ENCODE data around the gene ARMC6. TPM values are rescaled to one million over a fixed set of nuclear protein-coding genes. Genes with fewer than 3 reads are reported as not detected.

Gene ARMC6
- total RNA-seq, 4 donors from 2014 or later = 16.9 to 39.5 (median 25.4) TPM

DNA sequence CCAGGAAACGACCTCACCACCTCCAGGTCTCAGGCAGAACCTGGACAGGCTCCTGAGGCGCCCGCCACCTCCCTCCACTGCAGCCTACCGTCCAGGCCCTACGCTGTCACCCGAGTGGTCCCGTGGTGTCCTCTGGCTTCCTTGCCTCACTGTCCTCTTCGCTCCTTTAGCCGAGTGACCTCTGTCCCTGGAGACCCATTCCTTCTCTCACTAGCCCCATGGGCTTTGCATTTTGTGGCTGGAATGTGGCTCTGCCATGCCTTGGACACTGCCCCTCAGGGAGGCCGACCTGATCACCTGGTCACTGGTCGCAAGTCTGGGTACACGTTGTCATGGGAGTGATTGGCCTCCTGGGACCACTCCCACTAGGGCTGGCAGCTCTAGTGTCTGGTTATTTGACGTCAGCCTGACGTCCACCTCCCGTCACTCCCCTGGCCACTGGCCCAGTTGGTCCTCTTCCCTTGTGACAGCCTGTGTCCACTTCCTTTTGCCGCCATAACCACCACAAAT, 48.3 kb downstream of the ARMC6 start:
- no peak for ATAC-seq (ENCODE audit: low FRiP score)
- DNase-seq (ENCODE audit: low spot score) = no peak
- TF ChIP-seq, protein P1, sequence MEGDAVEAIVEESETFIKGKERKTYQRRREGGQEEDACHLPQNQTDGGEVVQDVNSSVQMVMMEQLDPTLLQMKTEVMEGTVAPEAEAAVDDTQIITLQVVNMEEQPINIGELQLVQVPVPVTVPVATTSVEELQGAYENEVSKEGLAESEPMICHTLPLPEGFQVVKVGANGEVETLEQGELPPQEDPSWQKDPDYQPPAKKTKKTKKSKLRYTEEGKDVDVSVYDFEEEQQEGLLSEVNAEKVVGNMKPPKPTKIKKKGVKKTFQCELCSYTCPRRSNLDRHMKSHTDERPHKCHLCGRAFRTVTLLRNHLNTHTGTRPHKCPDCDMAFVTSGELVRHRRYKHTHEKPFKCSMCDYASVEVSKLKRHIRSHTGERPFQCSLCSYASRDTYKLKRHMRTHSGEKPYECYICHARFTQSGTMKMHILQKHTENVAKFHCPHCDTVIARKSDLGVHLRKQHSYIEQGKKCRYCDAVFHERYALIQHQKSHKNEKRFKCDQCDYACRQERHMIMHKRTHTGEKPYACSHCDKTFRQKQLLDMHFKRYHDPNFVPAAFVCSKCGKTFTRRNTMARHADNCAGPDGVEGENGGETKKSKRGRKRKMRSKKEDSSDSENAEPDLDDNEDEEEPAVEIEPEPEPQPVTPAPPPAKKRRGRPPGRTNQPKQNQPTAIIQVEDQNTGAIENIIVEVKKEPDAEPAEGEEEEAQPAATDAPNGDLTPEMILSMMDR (IDR thresholded peaks at IDR 0.05) = no peak

DNA sequence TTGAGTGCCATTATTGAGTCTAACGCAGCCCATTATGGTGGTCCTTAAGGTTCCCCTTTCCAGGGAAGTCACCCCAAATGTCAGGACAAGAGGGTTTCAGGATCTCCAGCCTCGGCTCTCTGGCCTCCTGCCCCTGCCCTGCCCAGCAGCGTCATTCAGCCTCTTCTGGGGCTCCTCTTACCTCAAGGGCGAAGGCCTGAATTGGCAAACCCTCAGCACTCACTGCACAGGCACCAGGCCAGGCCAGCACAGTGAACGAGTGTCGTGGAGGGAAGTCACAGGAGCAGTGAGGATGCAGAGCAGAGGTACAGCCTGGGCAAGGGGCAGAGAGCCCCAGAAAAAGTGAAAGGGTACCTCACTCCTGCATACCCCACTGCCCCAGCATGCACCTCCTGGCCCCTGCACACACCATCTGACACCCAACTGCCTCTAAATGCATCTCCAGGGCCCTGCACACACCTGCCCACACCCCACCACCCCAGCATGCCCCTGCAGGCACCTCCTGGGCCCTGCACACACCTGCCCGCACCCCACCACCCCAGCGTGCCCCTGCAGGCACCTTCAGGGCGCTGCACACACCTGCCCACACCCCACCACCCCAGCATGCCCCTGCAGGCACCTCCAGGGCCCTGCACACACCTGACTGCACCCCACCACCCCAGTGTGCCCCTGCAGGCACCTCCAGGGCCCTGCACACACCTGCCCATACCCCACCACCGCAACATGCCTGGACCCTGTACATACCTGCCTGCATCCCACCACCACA, 50.2 kb downstream of the ARMC6 start:
- DNase-seq (ENCODE audit: low spot score) (no peak), ATAC-seq (ENCODE audit: low FRiP score) (no peak)
- TF ChIP-seq, protein P1 (IDR thresholded peaks at IDR 0.05) = no peak

DNA sequence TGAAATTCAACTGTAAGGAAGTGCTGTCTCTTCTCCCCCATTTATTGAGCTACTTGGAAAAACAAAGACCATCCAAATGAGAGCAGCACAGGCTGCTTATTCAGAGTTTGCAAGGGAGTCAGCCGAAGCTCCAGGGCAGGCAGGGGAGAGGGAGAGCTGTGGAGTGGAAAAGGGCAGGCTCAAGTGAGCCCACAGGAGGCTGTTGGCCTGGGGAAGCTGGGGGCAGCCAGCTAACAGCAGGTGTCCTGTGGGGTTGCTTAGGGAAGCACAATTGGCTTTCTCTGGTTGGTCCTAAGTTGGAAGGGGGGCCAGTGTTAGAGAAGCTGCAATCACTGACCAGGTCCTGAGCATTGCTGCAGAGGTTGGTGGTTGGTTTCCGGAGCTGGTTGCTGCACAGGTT, 54.3 kb downstream of the ARMC6 start:
- TF ChIP-seq, protein P1 (IDR thresholded peaks at IDR 0.05) = no peak
- no peak for ATAC-seq (ENCODE audit: low FRiP score)
- DNase-seq (ENCODE audit: low spot score) = no peak

- DNase-seq (ENCODE audit: low spot score) (no peak), ATAC-seq (ENCODE audit: low FRiP score) (no peak)
- TF ChIP-seq, protein P1 (IDR thresholded peaks at IDR 0.05) = no peak
These were observed 61.1 kb downstream of the ARMC6 start for GRCh38 chr19:19094513-19094912.

DNA sequence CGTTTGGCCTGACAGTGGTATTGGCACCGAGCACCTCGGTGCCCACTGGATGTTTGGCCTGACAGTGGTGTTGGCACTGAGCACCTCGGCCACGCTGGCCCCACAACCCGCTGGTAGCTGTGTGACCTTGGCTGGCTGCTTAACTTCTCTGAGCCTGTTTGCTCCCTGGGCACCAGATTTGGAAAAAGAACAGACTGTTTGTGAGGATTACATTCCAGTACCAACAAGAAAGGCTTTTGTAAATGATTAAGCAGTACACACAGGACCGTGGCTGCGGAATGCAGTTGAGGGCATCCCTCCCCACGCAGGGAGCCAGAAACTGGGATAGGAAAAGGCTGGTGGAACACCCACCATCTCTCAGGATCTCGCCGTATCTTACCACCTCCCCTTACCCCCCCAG, 62.3 kb downstream of the ARMC6 start:
- ATAC-seq (ENCODE audit: low FRiP score) = no peak
- DNase-seq (ENCODE audit: low spot score) = no peak
- TF ChIP-seq, protein P1 (IDR thresholded peaks at IDR 0.05) = no peak

- TF ChIP-seq, protein P1 (IDR thresholded peaks at IDR 0.05) = no peak
- no peak for DNase-seq (ENCODE audit: low spot score)
- ATAC-seq (ENCODE audit: low FRiP score) = no peak
These were observed 63.5 kb downstream of the ARMC6 start for GRCh38 chr19:19096641-19097627.

All from omental fat pad (tissue), 4 donors.